GM06990 (cell line): ENCODE measurements around the gene FOXM1.

Experiments
- DNase-seq: peaks from one replicate; pipeline ENCODE4 v3.0.0-alpha.2; 2011; ENCODE audit not compliant: insufficient read length; ENCODE audit errors: extremely low read depth
- H3K27me3 ChIP-seq: replicated peaks from 2 replicates; pipeline ENCODE4 v1.6.0; 2011; ENCODE audit warnings: low read length; ENCODE audit not compliant: control insufficient read depth, insufficient read depth
- H3K36me3 ChIP-seq: 2 replicates; pipeline ENCODE4 v1.5.1; 2011; ENCODE audit warnings: low read length; ENCODE audit not compliant: control insufficient read depth, insufficient read depth
- H3K4me3 ChIP-seq: replicated peaks from 2 replicates; pipeline ENCODE4 v1.5.1; 2011; ENCODE audit warnings: low read depth, mild to moderate bottlenecking, control low read depth, low read length
- CTCF ChIP-seq: IDR thresholded peaks from 2 replicates; pipeline ENCODE4 v1.5.1; 2011; ENCODE audit warnings: low read length, control low read depth, mild to moderate bottlenecking, inconsistent platforms; ENCODE audit not compliant: insufficient read depth, poor library complexity, severe bottlenecking

The FOXM1 gene

DNA sequence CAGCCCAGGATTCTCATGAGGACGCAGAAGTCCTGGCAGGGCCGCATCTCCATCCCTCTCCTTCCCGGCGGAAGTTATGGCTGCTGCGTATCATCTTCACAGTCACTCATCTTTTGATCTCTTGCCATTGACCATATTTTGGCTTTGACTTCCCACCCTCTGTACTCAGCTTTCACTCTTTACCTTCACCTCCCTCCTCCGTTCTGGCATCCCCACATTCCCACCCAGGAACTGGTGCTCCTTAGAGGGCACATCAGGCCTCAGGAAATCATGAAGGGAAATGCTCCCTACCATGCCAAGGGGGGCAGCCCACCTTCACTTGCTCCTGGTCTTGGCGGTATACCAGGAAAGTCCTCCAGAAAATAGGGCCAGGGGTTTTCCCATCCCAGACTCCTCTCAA lies 21.4 kb downstream of the FOXM1 start:
- Histone ChIP-seq H3K36me3 (peaks cover 10% of the 10 kb centered on the region), H3K27me3 (no peaks in the 10 kb centered on the region), H3K4me3 (no peak overlapping the region)
- DNase-seq: no peak
- TF ChIP-seq CTCF: no peak

DNA sequence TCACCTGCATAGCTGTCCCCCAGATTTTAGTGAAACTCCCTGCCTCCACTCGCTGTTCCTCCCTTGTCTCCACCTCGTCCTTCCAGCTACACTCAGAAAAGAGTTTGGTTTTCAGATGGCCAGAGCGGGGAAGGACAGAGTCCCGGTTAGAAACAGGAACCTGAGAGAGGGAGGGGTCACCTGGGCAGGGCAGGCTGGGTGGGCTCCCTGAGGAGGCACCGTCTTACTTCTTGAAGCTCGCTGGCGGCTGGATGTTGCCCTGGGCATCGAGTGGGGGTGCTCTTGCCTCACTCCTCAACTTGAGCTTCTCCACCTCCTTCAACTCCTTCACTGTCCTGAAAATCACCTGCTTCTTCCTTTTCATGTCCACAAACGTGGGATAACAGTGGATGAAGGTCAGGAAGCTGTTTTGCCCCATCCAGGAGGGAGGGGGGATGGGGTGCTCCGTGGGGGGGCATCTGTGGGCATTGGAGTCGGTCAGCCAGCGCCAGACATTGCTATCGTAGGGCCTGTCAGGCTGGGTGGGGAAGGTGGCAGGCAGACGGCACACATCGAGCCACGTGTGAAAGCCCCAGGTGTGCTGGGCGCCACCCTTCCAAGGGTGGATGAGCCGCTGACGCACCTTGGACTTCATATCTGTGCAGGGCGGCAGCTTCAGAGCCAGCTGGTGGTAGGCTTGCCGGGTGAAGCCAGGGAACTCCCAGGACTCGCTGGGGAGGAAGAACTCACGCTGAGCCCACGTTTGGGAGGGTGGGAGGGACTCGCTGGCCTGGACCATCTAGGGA lies 22.1 kb downstream of the FOXM1 start:
- TF ChIP-seq CTCF: no peak
- Histone ChIP-seq H3K27me3 (no peaks in the 10 kb centered on the region), H3K4me3 (no peak overlapping the region), H3K36me3 (peaks cover 10% of the 10 kb centered on the region)
- DNase-seq: no peak

DNA sequence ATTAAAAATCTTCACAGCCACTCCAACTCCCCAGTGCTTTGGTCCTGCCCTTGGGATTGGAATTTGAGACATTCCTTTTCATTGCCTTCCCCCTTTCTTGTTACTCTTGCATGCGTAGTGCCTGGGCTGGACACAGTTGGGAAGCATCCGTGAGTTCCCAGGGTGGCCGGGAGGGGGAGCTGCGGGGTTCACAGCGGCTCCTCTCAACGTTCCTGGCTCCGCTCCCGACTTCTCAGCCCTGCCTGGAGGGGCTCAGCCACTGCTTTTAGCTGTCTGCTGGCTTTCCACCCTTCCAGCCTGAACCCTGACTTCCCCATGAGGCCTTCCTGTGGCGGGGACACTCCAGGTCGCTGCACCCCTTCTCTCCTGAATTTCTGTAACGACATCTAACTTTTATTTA lies 23.3 kb downstream of the FOXM1 start:
- Histone ChIP-seq H3K27me3 (no peaks in the 10 kb centered on the region), H3K36me3 (peaks cover 6% of the 10 kb centered on the region), H3K4me3 (no peak overlapping the region)
- TF ChIP-seq CTCF: peak; percentile 71
- DNase-seq: no peak

DNA sequence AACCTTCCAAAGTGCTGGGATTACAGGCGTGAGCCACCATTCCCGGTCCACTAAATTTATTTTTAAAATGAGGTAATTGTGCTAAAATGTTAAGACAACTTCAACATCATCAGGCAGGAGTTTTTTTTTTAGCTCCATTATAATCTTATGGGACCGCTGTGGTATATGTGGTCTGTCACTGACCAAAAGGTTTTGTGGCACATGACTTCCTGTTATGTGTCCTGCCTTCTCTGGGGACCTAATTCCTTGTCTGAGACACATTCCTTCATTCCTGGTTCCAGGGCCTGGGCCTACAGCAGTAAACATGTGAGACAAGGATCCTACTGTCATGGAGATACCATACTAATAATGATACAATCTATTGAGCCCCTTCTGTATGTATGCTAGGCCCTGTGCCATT lies 25.0 kb downstream of the FOXM1 start:
- Histone ChIP-seq H3K36me3 (peaks cover 2% of the 10 kb centered on the region; the same call in 1 of the 2 replicates), H3K27me3 (no peaks in the 10 kb centered on the region), H3K4me3 (no peak overlapping the region)
- DNase-seq: no peak
- TF ChIP-seq CTCF: no peak

GRCh38 chr12:2845280-2845679 lies 31.7 kb downstream of the FOXM1 start:
- peaks cover 1% of the 10 kb centered on the region for H3K36me3 ChIP-seq
- no peak for TF ChIP-seq CTCF
- no peak overlapping the region for H3K4me3 ChIP-seq
- DNase-seq: no peak
- H3K27me3 ChIP-seq: no peaks in the 10 kb centered on the region
